GM23338 (cell line): ENCODE results near the gene CCIN. TPM values are rescaled to one million over a fixed set of nuclear protein-coding genes. Genes with fewer than 3 reads are reported as not detected.

Source experiments
- ATAC-seq: fragments of 200-7000 bp; cut with Tn5 transposase; 3 replicates; pipeline ENCODE4 v1.9.1; 2020
- DNase-seq: peaks from one replicate; pipeline ENCODE4 v3.0.0-alpha.2; 2015; ENCODE audit warnings: low spot score
- H2AFZ ChIP-seq: fragments of 200-600 bp; sonication (generic); 2 replicates; pipeline ENCODE4 v1.8.0; 2016; ENCODE audit warnings: antibody characterized with exemption, mild to moderate bottlenecking, moderate library complexity
- H3F3A ChIP-seq: fragments of 200-600 bp; sonication (generic); replicated peaks from 2 replicates; pipeline ENCODE4 v1.8.0; 2017; ENCODE audit warnings: antibody characterized with exemption, mixed run types, low read depth
- H3K27ac ChIP-seq: fragments of 200-600 bp; sonication (generic); 2 replicates; pipeline ENCODE4 v1.6.1; 2016; ENCODE audit warnings: low read depth
- H3K27me3 ChIP-seq: fragments of 200-600 bp; sonication (generic); 2 replicates; pipeline ENCODE4 v1.8.0; 2016; ENCODE audit warnings: mild to moderate bottlenecking, mixed run types, moderate library complexity; ENCODE audit not compliant: insufficient read depth
- H3K36me3 ChIP-seq: fragments of 200-600 bp; sonication (generic); 2 replicates; pipeline ENCODE4 v1.8.0; 2016; ENCODE audit warnings: mild to moderate bottlenecking; ENCODE audit not compliant: insufficient read depth
- H3K4me1 ChIP-seq: fragments of 200-600 bp; sonication (generic); 2 replicates; pipeline ENCODE4 v1.8.0; 2016; ENCODE audit warnings: mild to moderate bottlenecking, moderate library complexity; ENCODE audit not compliant: insufficient read depth
- H3K4me2 ChIP-seq: fragments of 200-600 bp; sonication (generic); 2 replicates; pipeline ENCODE4 v1.7.1; 2017; ENCODE audit warnings: mixed run types
- H3K4me3 ChIP-seq: fragments of 200-600 bp; sonication (generic); 2 replicates; pipeline ENCODE4 v1.6.1; 2016; ENCODE audit warnings: mixed run types
- H3K79me2 ChIP-seq: fragments of 200-600 bp; sonication (generic); replicated peaks from 2 replicates; pipeline ENCODE4 v1.8.0; 2017; ENCODE audit warnings: mild to moderate bottlenecking; ENCODE audit not compliant: insufficient read depth
- H3K9me2 ChIP-seq: fragments of 200-600 bp; sonication (generic); 2 replicates; pipeline ENCODE4 v1.8.0; 2017; ENCODE audit not compliant: insufficient read depth
- H4K20me1 ChIP-seq: fragments of 200-600 bp; sonication (generic); replicated peaks from 2 replicates; pipeline ENCODE4 v1.8.0; 2017; ENCODE audit warnings: mild to moderate bottlenecking; ENCODE audit not compliant: insufficient read depth
- H3K27ac Mint-ChIP-seq: 2 replicates; pipeline ENCODE4 v1.8.0; 2020; ENCODE audit warnings: inconsistent platforms, mild to moderate bottlenecking, moderate library complexity, mixed read lengths
- H3K27me3 Mint-ChIP-seq: 3 replicates; pipeline ENCODE4 v1.8.0; 2022; ENCODE audit warnings: low read depth, mild to moderate bottlenecking, moderate library complexity, mixed read lengths, inconsistent platforms; ENCODE audit not compliant: insufficient read depth, poor library complexity
- H3K36me3 Mint-ChIP-seq: 3 replicates; pipeline ENCODE4 v1.8.0; 2021; ENCODE audit warnings: low read depth, mild to moderate bottlenecking, inconsistent platforms, moderate library complexity, mixed read lengths
- H3K4me1 Mint-ChIP-seq: 3 replicates; pipeline ENCODE4 v1.8.0; 2020; ENCODE audit warnings: mild to moderate bottlenecking, inconsistent platforms, mixed read lengths
- H3K4me3 Mint-ChIP-seq: 3 replicates; pipeline ENCODE4 v1.8.0; 2021; ENCODE audit warnings: moderate library complexity, mild to moderate bottlenecking, inconsistent platforms, mixed read lengths
- H3K9me3 Mint-ChIP-seq: 3 replicates; pipeline ENCODE4 v1.8.0; 2020; ENCODE audit warnings: moderate library complexity, mild to moderate bottlenecking, inconsistent platforms, mixed read lengths
- EZH2 ChIP-seq: fragments of 200-600 bp; sonication (generic); IDR thresholded peaks from one replicate; pipeline ENCODE4 v1.8.0; 2017; ENCODE audit warnings: antibody characterized with exemption, mild to moderate bottlenecking, low read depth; ENCODE audit not compliant: unreplicated experiment
- NANOG ChIP-seq: IDR thresholded peaks from 2 replicates; pipeline ENCODE4 v1.6.1; 2016; ENCODE audit warnings: antibody characterized with exemption, borderline replicate concordance
- POLR2AphosphoS5 ChIP-seq: IDR thresholded peaks from 2 replicates; pipeline ENCODE4 v1.6.1; 2016; ENCODE audit warnings: antibody characterized with exemption, low read depth
- REST ChIP-seq: IDR thresholded peaks from one replicate; pipeline ENCODE4 v1.6.1; 2018; ENCODE audit warnings: antibody characterized with exemption; ENCODE audit not compliant: unreplicated experiment
- STAT1 ChIP-seq: IDR thresholded peaks from one replicate; pipeline ENCODE4 v1.6.1; 2016; ENCODE audit warnings: antibody characterized with exemption; ENCODE audit not compliant: unreplicated experiment
- ZNF114 ChIP-seq: fragments of 250-450 bp; sonication (Bioruptor Pico); IDR thresholded peaks from 2 replicates; pipeline ENCODE4 v1.5.0; 2020; ENCODE audit warnings: mild to moderate bottlenecking, moderate library complexity
- ZNF462 ChIP-seq: fragments of 250-450 bp; sonication (Bioruptor Pico); IDR thresholded peaks from 2 replicates; pipeline ENCODE4 v1.5.0; 2020; ENCODE audit warnings: mild to moderate bottlenecking, moderate library complexity
- polyA plus RNA-seq: library from polyadenylated mRNA; unstranded; fragments of >200 nt; fragmentation: Nextera tagmentation; extraction: Ambion mirVana; gene quantifications from 2 replicates; pipeline ENCODE4 v1.2.1, GENCODE V29; 2016
- total RNA-seq: library from RNA; depleted of rRNA; stranded (reverse); fragments of >200 nt; shearing (Covaris generic); gene quantifications from 2 replicates; pipeline ENCODE4 v1.2.3, GENCODE V29; 2014
- TF ChIP-seq, protein P1 (sequence below): IDR thresholded peaks from 2 replicates; pipeline ENCODE4 v1.6.1; 2016; ENCODE audit warnings: antibody characterized with exemption

CCIN gene
- total and polyA plus RNA-seq, 2 experiments from 2014 or later, result 0.14 TPM; not detected in 1

DNA sequence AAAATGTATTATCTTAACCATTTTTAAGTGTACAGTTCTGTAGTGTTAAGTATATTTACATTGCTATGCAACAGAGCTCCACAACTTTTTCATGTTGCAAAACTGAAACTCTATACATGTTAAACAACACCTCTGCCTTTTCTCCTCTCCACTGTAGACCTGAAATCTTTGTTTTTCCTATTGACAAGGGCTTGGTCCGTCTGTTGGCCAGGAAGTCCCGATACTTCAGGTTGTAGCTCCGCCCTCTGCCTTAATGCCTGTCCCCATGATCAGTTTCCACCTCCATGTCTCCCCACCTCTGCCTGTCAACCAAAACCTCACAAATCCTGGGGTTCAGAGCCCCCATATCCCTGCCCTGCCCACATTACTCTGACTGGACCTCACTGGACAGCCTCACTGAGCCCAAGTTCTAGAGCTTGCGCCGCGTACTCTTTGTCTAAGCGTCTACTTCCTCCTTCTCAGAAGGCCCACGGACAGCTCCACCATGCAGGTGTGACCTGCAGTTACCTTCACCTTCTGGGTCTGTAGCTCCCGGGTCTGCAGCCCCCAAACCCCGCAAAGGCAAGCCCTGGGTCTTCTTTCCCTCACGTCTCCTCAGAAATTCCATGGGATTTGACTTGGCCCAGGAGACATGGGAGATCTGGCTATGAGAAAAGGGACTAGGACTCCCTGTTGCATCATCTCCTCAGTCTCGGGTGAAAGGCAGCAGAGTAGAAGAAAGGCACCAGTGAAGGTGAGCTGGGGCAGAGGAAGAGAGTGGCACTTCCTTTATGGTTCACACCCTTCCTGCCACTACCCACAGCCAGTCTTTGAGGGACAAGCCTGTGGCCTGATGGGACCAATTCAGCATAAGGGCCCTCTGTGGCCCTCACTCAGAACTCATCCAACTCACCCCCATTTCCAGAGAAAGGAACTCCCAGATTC lies 24.6 kb upstream of the CCIN start:
- Histone ChIP-seq H3K4me3 (no peak overlapping the region), H3K36me3 (no peaks in the 10 kb centered on the region), H4K20me1 (no peaks in the 10 kb centered on the region), H3K9me2 (0 out of 2 replicates have a peak, but pooled peaks cover 3% of the 10 kb centered on the region), H2AFZ (no peak overlapping the region), H3K27ac (no peak overlapping the region), H3F3A (no peaks in the 10 kb centered on the region), H3K4me2 (no peak overlapping the region), H3K27me3 (peaks cover 7% of the 10 kb centered on the region; the same call in 1 of the 2 replicates), H3K4me1 (no peaks in the 10 kb centered on the region), H3K79me2 (no peaks in the 10 kb centered on the region)
- peaks cover 6% of the 10 kb centered on the region for H3K4me1 Mint-ChIP-seq
- TF ChIP-seq POLR2AphosphoS5 (no peak), REST (no peak), EZH2 (no peak), STAT1 (no peak)
- no peak overlapping the region for H3K4me3 Mint-ChIP-seq
- H3K36me3 Mint-ChIP-seq, result peaks cover 14% of the 10 kb centered on the region
- peaks cover 5% of the 10 kb centered on the region for H3K27me3 Mint-ChIP-seq
- no peak overlapping the region for H3K27ac Mint-ChIP-seq
- no peak for DNase-seq
- H3K9me3 Mint-ChIP-seq, result peaks cover 18% of the 10 kb centered on the region
- ATAC-seq, result no peak

DNA sequence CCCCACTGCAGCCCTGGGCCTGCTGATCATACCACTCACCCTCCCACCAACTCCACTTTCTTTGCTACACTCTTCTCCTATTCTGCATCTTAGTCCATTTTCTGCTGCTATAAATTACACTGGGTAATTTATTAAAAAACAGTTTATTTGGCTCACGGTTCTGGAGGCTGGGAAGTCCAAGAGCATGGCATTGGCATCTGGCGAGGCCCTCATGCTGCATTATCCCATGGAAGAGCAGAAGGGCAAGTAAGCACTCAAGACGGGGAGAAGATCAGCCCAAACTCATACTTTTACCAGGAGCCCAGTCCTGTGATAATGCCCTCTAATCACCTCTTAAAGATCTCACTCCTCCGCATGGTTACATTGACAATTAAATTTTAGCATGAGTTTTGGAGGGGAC lies 23.2 kb upstream of the CCIN start:
- no peaks in the 10 kb centered on the region for H3F3A ChIP-seq
- DNase-seq (no peak), ATAC-seq (no peak)
- TF ChIP-seq ZNF114 (CRISPR knock-in tag) (no peak), NANOG (no peak), ZNF462 (CRISPR knock-in tag) (no peak), STAT1 (no peak)
- TF ChIP-seq, protein P1, sequence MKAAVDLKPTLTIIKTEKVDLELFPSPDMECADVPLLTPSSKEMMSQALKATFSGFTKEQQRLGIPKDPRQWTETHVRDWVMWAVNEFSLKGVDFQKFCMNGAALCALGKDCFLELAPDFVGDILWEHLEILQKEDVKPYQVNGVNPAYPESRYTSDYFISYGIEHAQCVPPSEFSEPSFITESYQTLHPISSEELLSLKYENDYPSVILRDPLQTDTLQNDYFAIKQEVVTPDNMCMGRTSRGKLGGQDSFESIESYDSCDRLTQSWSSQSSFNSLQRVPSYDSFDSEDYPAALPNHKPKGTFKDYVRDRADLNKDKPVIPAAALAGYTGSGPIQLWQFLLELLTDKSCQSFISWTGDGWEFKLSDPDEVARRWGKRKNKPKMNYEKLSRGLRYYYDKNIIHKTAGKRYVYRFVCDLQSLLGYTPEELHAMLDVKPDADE, result no peak
- H3K4me1 Mint-ChIP-seq, result peaks cover 6% of the 10 kb centered on the region
- H3K4me1 ChIP-seq, result no peaks in the 10 kb centered on the region
- H3K9me3 Mint-ChIP-seq, result peaks cover 18% of the 10 kb centered on the region
- H3K27me3 Mint-ChIP-seq, result peaks cover 2% of the 10 kb centered on the region
- no peak overlapping the region for H3K27ac Mint-ChIP-seq
- H3K27ac ChIP-seq, result no peak overlapping the region
- no peak overlapping the region for H3K4me2 ChIP-seq
- H3K9me2 ChIP-seq, result 0 out of 2 replicates have a peak, but pooled peaks cover 3% of the 10 kb centered on the region
- H2AFZ ChIP-seq, result no peak overlapping the region
- H3K4me3 Mint-ChIP-seq, result no peak overlapping the region
- no peak overlapping the region for H3K4me3 ChIP-seq
- no peaks in the 10 kb centered on the region for H3K79me2 ChIP-seq
- no peaks in the 10 kb centered on the region for H3K27me3 ChIP-seq
- no peaks in the 10 kb centered on the region for H4K20me1 ChIP-seq
- H3K36me3 Mint-ChIP-seq, result peaks cover 14% of the 10 kb centered on the region
- no peaks in the 10 kb centered on the region for H3K36me3 ChIP-seq
